Trophoblast cell (in vitro differentiated cells and primary cell): ENCODE measurements around the gene LRMDA.

Experiments used
- DNase-seq, 2 donors: peaks; one replicate each; pipeline ENCODE4 v3.0.0-alpha.2; 2016
- H2AFZ ChIP-seq: 2 replicates; pipeline ENCODE4 v1.6.1; 2013; ENCODE audit warnings: low read length, moderate library complexity, mild to moderate bottlenecking; ENCODE audit not compliant: insufficient read depth, poor library complexity
- H2AK5ac ChIP-seq: 2 replicates; pipeline ENCODE4 v1.6.1; 2013; ENCODE audit warnings: mild to moderate bottlenecking, low read length
- H2BK120ac ChIP-seq: 2 replicates; pipeline ENCODE4 v1.6.1; 2013; ENCODE audit warnings: low read length, mild to moderate bottlenecking, moderate library complexity; ENCODE audit not compliant: insufficient read depth, poor library complexity
- H2BK12ac ChIP-seq: 2 replicates; pipeline ENCODE4 v1.6.1; 2013; ENCODE audit warnings: mild to moderate bottlenecking, low read length, moderate library complexity
- H2BK5ac ChIP-seq: 2 replicates; pipeline ENCODE4 v1.6.1; 2013; ENCODE audit warnings: low read length, low read depth, moderate library complexity, mild to moderate bottlenecking; ENCODE audit not compliant: poor library complexity
- H3K14ac ChIP-seq: 2 replicates; pipeline ENCODE4 v1.6.1; 2013; ENCODE audit warnings: mild to moderate bottlenecking, low read length
- H3K18ac ChIP-seq: 2 replicates; pipeline ENCODE4 v1.6.1; 2013; ENCODE audit warnings: mild to moderate bottlenecking, low read length
- H3K23ac ChIP-seq: 2 replicates; pipeline ENCODE4 v1.6.1; 2013; ENCODE audit warnings: low read length
- H3K27ac ChIP-seq: 2 replicates; pipeline ENCODE4 v1.5.1; 2013; ENCODE audit warnings: low read depth, mild to moderate bottlenecking, inconsistent platforms, low read length, moderate library complexity
- H3K27me3 ChIP-seq: 2 replicates; pipeline ENCODE4 v1.6.1; 2013; ENCODE audit warnings: inconsistent platforms, mild to moderate bottlenecking, low read length, moderate library complexity; ENCODE audit not compliant: insufficient read depth
- H3K36me3 ChIP-seq, 2 experiments: 1 replicate in 1 of 2; 2 replicates in 1 of 2; pipeline ENCODE4 v1.6.1; 2013; ENCODE audit warnings: low read length in 2 of 2, mild to moderate bottlenecking in 2 of 2, moderate library complexity in 1 of 2; ENCODE audit not compliant: insufficient read depth in 2 of 2, control insufficient read depth in 1 of 2
- H3K4ac ChIP-seq: 2 replicates; pipeline ENCODE4 v1.6.1; 2013; ENCODE audit warnings: low read depth, mild to moderate bottlenecking, low read length, moderate library complexity
- H3K4me1 ChIP-seq, 2 experiments: 1 replicate in 1 of 2; 2 replicates in 1 of 2; pipeline ENCODE4 v1.6.1; 2013; ENCODE audit warnings: low read length in 2 of 2, mild to moderate bottlenecking in 2 of 2, moderate library complexity in 1 of 2; ENCODE audit not compliant: insufficient read depth in 2 of 2, control insufficient read depth in 1 of 2
- H3K4me2 ChIP-seq: 2 replicates; pipeline ENCODE4 v1.6.1; 2013; ENCODE audit warnings: inconsistent platforms, mild to moderate bottlenecking, low read length, moderate library complexity
- H3K4me3 ChIP-seq: 2 replicates; pipeline ENCODE4 v1.5.1; 2013; ENCODE audit warnings: mild to moderate bottlenecking, low read depth, low read length, inconsistent platforms
- H3K79me1 ChIP-seq: one replicate; pipeline ENCODE4 v1.6.1; 2013; ENCODE audit warnings: low read length
- H3K79me2 ChIP-seq: 2 replicates; pipeline ENCODE4 v1.6.1; 2013; ENCODE audit warnings: low read length, mild to moderate bottlenecking; ENCODE audit not compliant: control insufficient read depth, insufficient read depth, poor library complexity
- H3K9ac ChIP-seq: 2 replicates; pipeline ENCODE4 v1.6.1; 2013; ENCODE audit warnings: mild to moderate bottlenecking, low read length
- H3K9me3 ChIP-seq: 2 replicates; pipeline ENCODE4 v1.6.1; 2013; ENCODE audit warnings: low read depth, mild to moderate bottlenecking, control low read depth, inconsistent platforms, low read length; ENCODE audit not compliant: insufficient read depth
- H4K12ac ChIP-seq: 2 replicates; pipeline ENCODE4 v1.6.1; 2013; ENCODE audit warnings: low read depth, mild to moderate bottlenecking, low read length, moderate library complexity
- H4K8ac ChIP-seq: 2 replicates; pipeline ENCODE4 v1.6.1; 2013; ENCODE audit warnings: low read depth, mild to moderate bottlenecking, low read length, moderate library complexity
- H4K91ac ChIP-seq: one replicate; pipeline ENCODE4 v1.6.1; 2013; ENCODE audit warnings: low read depth, mild to moderate bottlenecking, low read length, moderate library complexity
- WGBS: extraction: QIAGEN DNeasy Blood & Tissue Kit; methylation state at CpG from one replicate; pipeline ENCODE4 v1.1.7; 2013; ENCODE audit warnings: missing lambda C conversion rate; ENCODE audit not compliant: insufficient read length, insufficient coverage; ENCODE audit errors: extremely low coverage; 5-methylcytosine and 5-hydroxymethylcytosine counted together

LRMDA gene

GRCh38 chr10:76068856-76069255, 637.4 kb downstream of the LRMDA start:
- Histone ChIP-seq H3K4me2 (no peak overlapping the region), H3K4me3 (no peak overlapping the region), H3K27me3 (no peaks in the 10 kb centered on the region), H3K27ac (no peak overlapping the region), H3K18ac (no peak overlapping the region), H2BK120ac (no peak overlapping the region), H2BK12ac (no peak overlapping the region), H3K14ac (no peak overlapping the region), H3K9me3 (peaks cover 4% of the 10 kb centered on the region), H2BK5ac (no peak overlapping the region), H4K91ac (no peak overlapping the region), H3K9ac (no peak overlapping the region), H3K23ac (no peak overlapping the region), H2AFZ (no peak overlapping the region), H4K12ac (no peak overlapping the region), H3K79me1 (no peaks in the 10 kb centered on the region), H3K4me1 (no peaks in the 10 kb centered on the region), H3K79me2 (no peaks in the 10 kb centered on the region), H4K8ac (no peak overlapping the region), H3K4ac (no peak overlapping the region), H2AK5ac (no peak overlapping the region), H3K36me3 (peaks cover 0 to 2% of the 10 kb centered on the region in 2 experiments)
- no CpG with 5 or more reads among the region's 3 CpGs for WGBS
- no peak for DNase-seq

GRCh38 chr10:76070916-76071315, 639.5 kb downstream of the LRMDA start:
- Histone ChIP-seq H3K9ac (no peak overlapping the region), H3K27me3 (no peaks in the 10 kb centered on the region), H3K27ac (no peak overlapping the region), H3K4me1 (no peaks in the 10 kb centered on the region), H3K23ac (no peak overlapping the region), H4K12ac (no peak overlapping the region), H3K4ac (no peak overlapping the region), H2AFZ (no peak overlapping the region), H3K79me1 (no peaks in the 10 kb centered on the region), H2BK12ac (no peak overlapping the region), H4K91ac (no peak overlapping the region), H4K8ac (no peak overlapping the region), H3K14ac (no peak overlapping the region), H3K36me3 (no peaks in the 10 kb centered on the region), H3K18ac (no peak overlapping the region), H2BK120ac (no peak overlapping the region), H2AK5ac (no peak overlapping the region), H2BK5ac (no peak overlapping the region), H3K9me3 (peaks cover 6% of the 10 kb centered on the region), H3K4me3 (no peak overlapping the region), H3K79me2 (no peaks in the 10 kb centered on the region), H3K4me2 (no peak overlapping the region)
- no CpG with 5 or more reads among the region's 5 CpGs for WGBS
- DNase-seq = no peak

- H3K18ac ChIP-seq = no peak overlapping the region
- no peak overlapping the region for H3K23ac ChIP-seq
- H3K79me1 ChIP-seq = no peaks in the 10 kb centered on the region
- no peak overlapping the region for H2BK12ac ChIP-seq
- no peak overlapping the region for H3K14ac ChIP-seq
- H2AK5ac ChIP-seq = no peak overlapping the region
- no peaks in the 10 kb centered on the region for H3K36me3 ChIP-seq
- H3K4ac ChIP-seq = no peak overlapping the region
- DNase-seq = no peak
- H2BK120ac ChIP-seq = no peak overlapping the region
- H2BK5ac ChIP-seq = no peak overlapping the region
- no peaks in the 10 kb centered on the region for H3K4me1 ChIP-seq
- WGBS = no CpG with 5 or more reads among the region's 5 CpGs
- no peaks in the 10 kb centered on the region for H3K79me2 ChIP-seq
- H3K9me3 ChIP-seq = peaks cover 6% of the 10 kb centered on the region
- H3K4me2 ChIP-seq = no peak overlapping the region
- no peak overlapping the region for H4K91ac ChIP-seq
- no peak overlapping the region for H4K12ac ChIP-seq
- H3K27ac ChIP-seq = no peak overlapping the region
- H4K8ac ChIP-seq = no peak overlapping the region
- no peaks in the 10 kb centered on the region for H3K27me3 ChIP-seq
- no peak overlapping the region for H2AFZ ChIP-seq
- no peak overlapping the region for H3K4me3 ChIP-seq
- H3K9ac ChIP-seq = no peak overlapping the region
Measured at GRCh38 chr10:76071653-76072365, 640.4 kb downstream of the LRMDA start.

GRCh38 chr10:76072384-76072783, 641.0 kb downstream of the LRMDA start:
- no peak overlapping the region for H2AK5ac ChIP-seq
- H3K79me1 ChIP-seq = no peaks in the 10 kb centered on the region
- no peak overlapping the region for H2BK5ac ChIP-seq
- H3K4me3 ChIP-seq = no peak overlapping the region
- no peak overlapping the region for H4K8ac ChIP-seq
- H3K4me2 ChIP-seq = no peak overlapping the region
- no peak overlapping the region for H3K9ac ChIP-seq
- H2AFZ ChIP-seq = no peak overlapping the region
- H3K4ac ChIP-seq = no peak overlapping the region
- no peak overlapping the region for H2BK120ac ChIP-seq
- peaks cover 6% of the 10 kb centered on the region for H3K9me3 ChIP-seq
- H3K79me2 ChIP-seq = no peaks in the 10 kb centered on the region
- no peak overlapping the region for H3K27ac ChIP-seq
- no peak overlapping the region for H2BK12ac ChIP-seq
- no peak overlapping the region for H3K14ac ChIP-seq
- H4K91ac ChIP-seq = no peak overlapping the region
- H3K27me3 ChIP-seq = no peaks in the 10 kb centered on the region
- H3K36me3 ChIP-seq = no peaks in the 10 kb centered on the region
- no peak overlapping the region for H3K23ac ChIP-seq
- no peaks in the 10 kb centered on the region for H3K4me1 ChIP-seq
- H3K18ac ChIP-seq = no peak overlapping the region
- no peak overlapping the region for H4K12ac ChIP-seq
- DNase-seq = no peak
